ENCODE data around the gene INS.

DNA sequence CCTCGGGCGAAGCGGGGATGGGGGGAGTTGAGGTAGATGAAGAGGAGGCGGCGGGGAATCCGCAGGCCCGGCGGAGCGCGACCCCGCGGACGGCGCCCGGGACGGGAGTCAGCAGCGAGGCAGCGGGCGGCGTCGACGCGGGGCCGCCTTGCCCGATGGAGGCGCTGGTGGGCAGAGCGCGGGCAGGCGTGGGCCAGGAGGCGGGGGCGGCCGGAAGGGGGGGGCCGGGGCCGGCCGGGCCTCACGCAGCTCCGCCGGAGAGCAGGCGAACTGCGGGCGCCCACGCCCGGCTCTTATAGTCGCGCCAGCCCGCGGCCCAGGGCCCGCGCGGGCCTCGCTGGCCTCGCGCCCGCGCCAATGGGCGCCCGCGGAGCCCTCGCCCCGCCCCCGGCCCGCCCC is 21.9 kb downstream of the INS start, which contains the start of gene IGF2:
- TF ChIP-seq, protein P1, sequence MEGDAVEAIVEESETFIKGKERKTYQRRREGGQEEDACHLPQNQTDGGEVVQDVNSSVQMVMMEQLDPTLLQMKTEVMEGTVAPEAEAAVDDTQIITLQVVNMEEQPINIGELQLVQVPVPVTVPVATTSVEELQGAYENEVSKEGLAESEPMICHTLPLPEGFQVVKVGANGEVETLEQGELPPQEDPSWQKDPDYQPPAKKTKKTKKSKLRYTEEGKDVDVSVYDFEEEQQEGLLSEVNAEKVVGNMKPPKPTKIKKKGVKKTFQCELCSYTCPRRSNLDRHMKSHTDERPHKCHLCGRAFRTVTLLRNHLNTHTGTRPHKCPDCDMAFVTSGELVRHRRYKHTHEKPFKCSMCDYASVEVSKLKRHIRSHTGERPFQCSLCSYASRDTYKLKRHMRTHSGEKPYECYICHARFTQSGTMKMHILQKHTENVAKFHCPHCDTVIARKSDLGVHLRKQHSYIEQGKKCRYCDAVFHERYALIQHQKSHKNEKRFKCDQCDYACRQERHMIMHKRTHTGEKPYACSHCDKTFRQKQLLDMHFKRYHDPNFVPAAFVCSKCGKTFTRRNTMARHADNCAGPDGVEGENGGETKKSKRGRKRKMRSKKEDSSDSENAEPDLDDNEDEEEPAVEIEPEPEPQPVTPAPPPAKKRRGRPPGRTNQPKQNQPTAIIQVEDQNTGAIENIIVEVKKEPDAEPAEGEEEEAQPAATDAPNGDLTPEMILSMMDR (conservative IDR thresholded peaks at IDR 0.05; ENCODE audit: low read depth, low read length): no peak
- TF ChIP-seq, protein P2, sequence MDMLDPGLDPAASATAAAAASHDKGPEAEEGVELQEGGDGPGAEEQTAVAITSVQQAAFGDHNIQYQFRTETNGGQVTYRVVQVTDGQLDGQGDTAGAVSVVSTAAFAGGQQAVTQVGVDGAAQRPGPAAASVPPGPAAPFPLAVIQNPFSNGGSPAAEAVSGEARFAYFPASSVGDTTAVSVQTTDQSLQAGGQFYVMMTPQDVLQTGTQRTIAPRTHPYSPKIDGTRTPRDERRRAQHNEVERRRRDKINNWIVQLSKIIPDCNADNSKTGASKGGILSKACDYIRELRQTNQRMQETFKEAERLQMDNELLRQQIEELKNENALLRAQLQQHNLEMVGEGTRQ (IDR thresholded peaks at IDR 0.05; ENCODE audit: low read depth, low read length): no peak
- TF ChIP-seq POLR2A (IDR thresholded peaks at IDR 0.05; ENCODE audit: low read depth, low read length): no peak
- TF ChIP-seq RAD21 (IDR thresholded peaks at IDR 0.05; ENCODE audit: low read length): no peak
- no peak for TF ChIP-seq CEBPB (IDR thresholded peaks at IDR 0.05; ENCODE audit: low read depth, low read length)
- no peak for TF ChIP-seq RFX5 (IDR thresholded peaks at IDR 0.05; ENCODE audit: low read depth, low read length)
- no peak for TF ChIP-seq MXI1 (IDR thresholded peaks at IDR 0.05; ENCODE audit: borderline replicate concordance, low read depth, low read length)
- no peak for TF ChIP-seq NFE2L2 (IDR thresholded peaks at IDR 0.05; ENCODE audit: low read depth, low read length)

Measured in IMR-90 (cell line).